Adrenal gland (tissue), 12 donors: ENCODE measurements around the gene TMTC4. TPM values are rescaled to one million over a fixed set of nuclear protein-coding genes. Genes with fewer than 3 reads are reported as not detected.
"Not testable (repeated sequence)": the region's sequence is repeated elsewhere in the genome, so short reads cannot be mapped to it uniquely, and the experiment has no call there.

Experiments used
- DNase-seq, 7 donors: peaks; one replicate each; pipeline ENCODE4 v3.0.0-alpha.2; 2019 to 2020
- H3K27ac ChIP-seq, 5 donors: fragments of 200-600 bp; sonication (generic) in 4 of 5; 1 replicate in 3 of 5; 2 replicates in 2 of 5; pipeline versions ENCODE4 v1.5.1 to v1.8.0; 2016 to 2020; ENCODE audit warnings: mild to moderate bottlenecking in 1 of 5
- H3K27me3 ChIP-seq: fragments of 200-600 bp; 2 replicates; pipeline ENCODE4 v1.8.0; 2021
- H3K36me3 ChIP-seq, 2 donors: fragments of 200-600 bp; replicated peaks in 1 of 2; 1 replicate in 1 of 2; 2 replicates in 1 of 2; pipeline versions ENCODE4 v1.5.1 to v1.8.0; 2018 to 2022
- H3K4me1 ChIP-seq, 2 donors: fragments of 200-600 bp; replicated peaks in 1 of 2; 1 replicate in 1 of 2; 2 replicates in 1 of 2; pipeline versions ENCODE4 v1.5.1 to v1.8.0; 2018 to 2021
- H3K4me3 ChIP-seq, 4 donors: fragments of 200-600 bp; sonication (generic) in 3 of 4; one replicate each; pipeline ENCODE4 v1.5.1; 2016 to 2018
- H3K9me3 ChIP-seq, 3 donors: fragments of 200-600 bp; sonication (generic) in 1 of 3; replicated peaks in 1 of 3; 1 replicate in 2 of 3; 2 replicates in 1 of 3; pipeline versions ENCODE4 v1.5.1 to v1.8.0; 2016 to 2021
- POLR2A ChIP-seq, 2 donors: fragments of 450-650 bp; IDR thresholded peaks; one replicate each; pipeline ENCODE4 v1.6.1; 2017; ENCODE audit warnings: antibody characterized with exemption in 2 of 2, mild to moderate bottlenecking in 2 of 2, moderate library complexity in 1 of 2
- WGBS, 4 donors: extraction: QIAGEN DNeasy Blood & Tissue Kit in 2 of 4; methylation state at CpG; one replicate each; pipeline versions ENCODE4 v1.1.5 to v1.1.7; 2013 to 2017; 5-methylcytosine and 5-hydroxymethylcytosine counted together
- intact Hi-C, 2 donors: fragments of 100-400 bp; cut with DNase I; formaldehyde crosslinking; loops; one replicate each; pipeline versions ENCODE4 v1.14.1 to v1.15.0; 2022 to 2023
- polyA plus RNA-seq, 3 donors: library from polyadenylated mRNA; stranded (reverse); fragments of 200-250 nt in 2 of 3; fragments of 350-450 nt in 1 of 3; fragmentation: Illumina TruSeq in 1 of 3; extraction: RNeasy Lipid Tissue Mini Kit (QIAGEN cat#74804) in 1 of 3; gene quantifications; one replicate each; pipeline ENCODE4 v1.2.3, GENCODE V29; 2013 to 2014
- total RNA-seq, 9 donors: library from RNA; depleted of rRNA in 4 of 9; stranded (reverse); fragments of >200 nt in 4 of 9; fragments of 120-200 nt in 1 of 9; fragmentation: NEBNext Ultra II Directional in 1 of 9; extraction: Animal tissue kit (Norgen Biotek cat#: 25700) in 1 of 9; gene quantifications; one replicate each; pipeline versions ENCODE4 v1.1.0 to v1.2.4, GENCODE V29; 2013 to 2023
- TF ChIP-seq, protein P1 (sequence below), 6 experiments: fragments of 450-650 bp in 4 of 6; fragments of 200-600 bp in 2 of 6; sonication (generic) in 1 of 6; IDR thresholded peaks; 1 replicate in 5 of 6; 2 replicates in 1 of 6; pipeline versions ENCODE4 v1.5.1 to v1.8.0; 2016 to 2021; ENCODE audit warnings: antibody characterized with exemption in 6 of 6, mild to moderate bottlenecking in 2 of 6, moderate library complexity in 1 of 6
- donor health status: healthy with polysubstance abuse.
- donor health status: Bipolar disorder and iron deficiency.
- donor health status: DM: yes; HTN: yes; CAD: no.
- donor health status: DM: no; HTN: no; CAD: no.
- donor health status: DM: no; HTN: no; CAD: no.
- donor health status: DM: yes; HTN: yes; CAD: no.

TMTC4 gene
- total and polyA plus RNA-seq, 12 donors = 3.9 to 14.7 (median 9.4) TPM

DNA sequence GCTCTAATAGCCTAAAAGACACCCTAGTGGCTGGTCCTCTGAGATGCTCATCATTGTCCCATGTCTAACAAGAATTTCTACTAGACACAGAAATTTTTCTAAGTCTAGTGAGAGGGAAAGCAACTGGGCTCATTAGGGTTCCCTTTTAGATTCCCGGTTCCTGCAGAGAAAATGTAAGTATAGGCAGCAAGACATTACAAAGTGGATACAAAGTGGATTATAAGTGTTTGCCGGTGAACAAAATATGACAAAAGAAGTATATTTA, 20.8 kb upstream of the TMTC4 start:
- Histone ChIP-seq H3K4me3 (no peak overlapping the region), H3K27me3 (no peaks in the 10 kb centered on the region), H3K4me1 (peaks cover 0 to 4% of the 10 kb centered on the region in 2 donors), H3K36me3 (no peaks in the 10 kb centered on the region), H3K27ac (peak overlapping the region in 2 of 5 donors; percentile 43 to 79), H3K9me3 (no peaks in the 10 kb centered on the region)
- DNase-seq = no peak
- intact Hi-C loops = no loop called here
- WGBS, 4 donors = 68 to 100% (median 99%) methylated on average over 2 of the region's 2 CpGs
- TF ChIP-seq, protein P1, sequence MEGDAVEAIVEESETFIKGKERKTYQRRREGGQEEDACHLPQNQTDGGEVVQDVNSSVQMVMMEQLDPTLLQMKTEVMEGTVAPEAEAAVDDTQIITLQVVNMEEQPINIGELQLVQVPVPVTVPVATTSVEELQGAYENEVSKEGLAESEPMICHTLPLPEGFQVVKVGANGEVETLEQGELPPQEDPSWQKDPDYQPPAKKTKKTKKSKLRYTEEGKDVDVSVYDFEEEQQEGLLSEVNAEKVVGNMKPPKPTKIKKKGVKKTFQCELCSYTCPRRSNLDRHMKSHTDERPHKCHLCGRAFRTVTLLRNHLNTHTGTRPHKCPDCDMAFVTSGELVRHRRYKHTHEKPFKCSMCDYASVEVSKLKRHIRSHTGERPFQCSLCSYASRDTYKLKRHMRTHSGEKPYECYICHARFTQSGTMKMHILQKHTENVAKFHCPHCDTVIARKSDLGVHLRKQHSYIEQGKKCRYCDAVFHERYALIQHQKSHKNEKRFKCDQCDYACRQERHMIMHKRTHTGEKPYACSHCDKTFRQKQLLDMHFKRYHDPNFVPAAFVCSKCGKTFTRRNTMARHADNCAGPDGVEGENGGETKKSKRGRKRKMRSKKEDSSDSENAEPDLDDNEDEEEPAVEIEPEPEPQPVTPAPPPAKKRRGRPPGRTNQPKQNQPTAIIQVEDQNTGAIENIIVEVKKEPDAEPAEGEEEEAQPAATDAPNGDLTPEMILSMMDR (IDR thresholded peaks at IDR 0.05) = no peak
- no peak for TF ChIP-seq POLR2A (IDR thresholded peaks at IDR 0.05)

DNA sequence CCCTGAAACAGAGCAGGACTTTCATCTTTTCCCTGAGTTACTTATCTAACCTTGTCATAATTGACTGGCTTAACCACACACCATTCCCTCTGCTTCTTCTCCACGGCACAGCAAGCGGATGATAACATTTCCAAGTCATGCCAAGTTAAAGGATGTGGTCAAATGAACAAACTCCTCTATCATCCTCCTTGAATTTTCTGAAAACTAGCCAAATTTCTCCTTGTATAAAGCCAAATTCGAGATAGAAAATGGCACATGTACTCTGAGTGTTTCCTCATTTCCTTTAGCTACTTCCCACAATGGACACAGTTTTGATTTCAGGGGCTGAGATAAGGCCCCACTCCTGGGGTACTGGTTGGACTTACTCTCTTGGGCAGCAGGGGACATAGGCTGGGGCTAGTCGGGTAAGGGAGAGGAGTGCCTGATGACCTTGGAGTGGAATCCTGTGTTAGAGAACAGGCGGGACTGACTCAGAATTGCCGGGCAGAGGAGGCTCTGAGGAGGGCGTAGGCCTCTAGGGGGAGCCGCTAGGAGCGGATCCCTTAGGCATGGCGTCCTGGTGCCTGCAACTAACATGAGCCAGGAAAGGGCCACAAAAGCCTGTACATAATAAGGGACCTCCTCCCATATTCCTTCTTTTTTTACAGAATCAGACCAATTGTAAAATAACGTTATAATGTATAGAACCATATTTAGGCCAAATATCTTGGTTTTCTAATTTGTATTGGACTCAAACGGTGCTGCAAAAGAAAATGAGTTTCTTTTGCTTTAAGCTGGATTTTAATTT, 20.3 kb upstream of the TMTC4 start:
- peak overlapping the region in 3 of 5 donors; percentile 43 to 79 (median 74) for H3K27ac ChIP-seq
- H3K27me3 ChIP-seq = no peaks in the 10 kb centered on the region
- H3K4me3 ChIP-seq = no peak overlapping the region
- peaks cover 0 to 4% of the 10 kb centered on the region in 2 donors for H3K4me1 ChIP-seq
- no peaks in the 10 kb centered on the region for H3K9me3 ChIP-seq
- intact Hi-C loops = no loop called here
- DNase-seq = peak; percentile 56 to 89 (median 83)
- TF ChIP-seq, protein P1 (IDR thresholded peaks at IDR 0.05) = peak; percentile 31 to 51 (median 42)
- TF ChIP-seq POLR2A (IDR thresholded peaks at IDR 0.05) = no peak
- WGBS, 4 donors = 23 to 36% (median 30%) methylated on average over 12 of the region's 12 CpGs
- no peaks in the 10 kb centered on the region for H3K36me3 ChIP-seq

DNA sequence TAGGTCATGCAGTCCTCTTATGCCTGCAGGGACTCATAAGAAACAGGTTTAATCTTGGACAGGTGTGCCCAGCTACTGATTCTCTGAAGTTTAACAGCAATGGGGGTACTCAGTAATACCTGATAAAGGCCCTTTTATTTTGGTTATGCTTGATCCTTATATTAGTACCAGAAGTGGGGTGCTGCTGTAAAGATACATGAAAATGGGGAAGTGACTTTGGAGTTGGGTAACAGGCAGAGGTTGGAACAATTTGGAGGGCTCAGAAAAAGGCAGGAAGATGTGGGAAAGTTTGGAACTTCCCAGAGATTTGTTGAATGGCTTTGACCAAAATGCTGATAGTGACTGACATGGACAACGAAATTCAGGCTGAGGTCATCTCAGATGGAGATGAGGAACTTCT, 14.6 kb upstream of the TMTC4 start:
- Histone ChIP-seq H3K27ac (no peak overlapping the region), H3K9me3 (no peaks in the 10 kb centered on the region), H3K36me3 (no peaks in the 10 kb centered on the region), H3K4me1 (no peaks in the 10 kb centered on the region), H3K27me3 (no peaks in the 10 kb centered on the region), H3K4me3 (no peak overlapping the region)
- 76 to 86% (median 80%) methylated on average over 1 of the region's 1 CpG for WGBS, 4 donors
- intact Hi-C loops = no loop called here
- no peak for DNase-seq
- TF ChIP-seq, protein P1 (IDR thresholded peaks at IDR 0.05) = no peak
- TF ChIP-seq POLR2A (IDR thresholded peaks at IDR 0.05) = no peak

DNA sequence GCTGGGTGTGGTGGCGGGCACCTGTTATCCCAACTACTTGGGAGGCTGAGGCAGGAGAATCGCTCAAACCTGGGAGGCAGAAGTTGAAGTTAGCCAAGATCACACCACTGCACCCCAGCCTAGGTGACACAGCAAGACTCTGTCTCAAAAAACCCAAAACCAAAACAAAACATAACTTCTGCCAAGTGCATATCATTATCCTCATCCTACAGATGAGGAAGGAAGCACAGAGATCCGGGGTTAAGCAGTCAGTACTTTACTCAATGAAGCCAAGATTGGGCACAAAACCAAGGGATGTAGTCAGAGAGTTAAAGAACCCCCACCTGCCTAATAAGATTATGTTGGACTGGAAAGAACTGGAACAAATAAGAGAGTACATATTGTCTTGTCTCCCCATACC, 5.5 kb upstream of the TMTC4 start:
- 72 to 87% (median 84%) methylated on average over 3 of the region's 3 CpGs for WGBS, 4 donors
- H3K27me3 ChIP-seq = no peaks in the 10 kb centered on the region
- no peaks in the 10 kb centered on the region for H3K9me3 ChIP-seq
- H3K27ac ChIP-seq = no peak overlapping the region
- intact Hi-C loops = no loop called here
- TF ChIP-seq, protein P1 (IDR thresholded peaks at IDR 0.05) = no peak
- no peak for TF ChIP-seq POLR2A (IDR thresholded peaks at IDR 0.05)
- no peak overlapping the region for H3K4me3 ChIP-seq
- H3K36me3 ChIP-seq = no peaks in the 10 kb centered on the region
- DNase-seq = no peak
- no peaks in the 10 kb centered on the region for H3K4me1 ChIP-seq

DNA sequence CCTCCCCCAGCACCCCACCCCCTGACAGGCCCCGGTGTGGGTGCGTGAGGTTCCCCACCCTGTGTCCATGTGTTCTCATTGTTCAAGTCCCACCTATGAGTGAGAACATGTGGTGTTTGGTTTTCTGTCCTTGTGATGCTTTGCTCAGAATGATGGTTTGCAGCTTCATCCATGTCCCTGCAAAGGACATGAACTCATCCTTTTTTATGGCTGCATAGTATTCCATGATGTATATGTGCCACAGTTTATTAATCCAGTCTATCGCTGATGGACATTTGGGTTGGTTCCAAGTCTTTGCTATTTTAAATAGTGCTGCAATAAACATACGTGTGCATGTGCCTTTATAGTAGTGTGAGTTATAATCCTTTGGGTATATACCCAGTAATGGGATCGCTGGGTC, 2.5 kb upstream of the TMTC4 start:
- H3K36me3 ChIP-seq, H3K9me3 ChIP-seq, DNase-seq, H3K4me3 ChIP-seq, H3K27ac ChIP-seq, intact Hi-C loops, H3K27me3 ChIP-seq: not testable (repeated sequence)
- H3K4me1 ChIP-seq = peaks cover 0 to 13% of the 10 kb centered on the region in 2 donors
- WGBS, 4 donors = 90 to 98% (median 96%) methylated on average over 5 of the region's 5 CpGs
